ENCODE results near the gene TCF4.

Gene TCF4

GRCh38 chr18:55588111-55588869 lies at the start of gene TCF4:
Gene TCF4 (minus strand): TSS chr18:55588192. CDS start chr18:55587116, 1,076 bp downstream.
- DNase-seq (ENCODE audit: extremely low read depth in 1 of 2, low read depth in 1 of 2): no peak

GRCh38 chr18:55637204-55637603 lies 49.2 kb upstream of the TCF4 start:
- no peak for DNase-seq (ENCODE audit: extremely low read depth in 1 of 2, low read depth in 1 of 2)

- DNase-seq (ENCODE audit: extremely low read depth in 1 of 2, low read depth in 1 of 2): no peak
Observed at GRCh38 chr18:55635439-55635838, 47.4 kb upstream of the TCF4 start.

- no peak for DNase-seq (ENCODE audit: extremely low read depth in 1 of 2, low read depth in 1 of 2)
Observed at GRCh38 chr18:55634545-55634944, 46.6 kb upstream of the TCF4 start.

- no peak for DNase-seq (ENCODE audit: extremely low read depth in 1 of 2, low read depth in 1 of 2)
Observed at GRCh38 chr18:55633032-55633431, 45.0 kb upstream of the TCF4 start.

GRCh38 chr18:55629133-55629532 lies 41.1 kb upstream of the TCF4 start:
- DNase-seq (ENCODE audit: extremely low read depth in 1 of 2, low read depth in 1 of 2): no peak

- no peak for DNase-seq (ENCODE audit: extremely low read depth in 1 of 2, low read depth in 1 of 2)
Observed at GRCh38 chr18:55627007-55627406, 39.0 kb upstream of the TCF4 start.

- no peak for DNase-seq (ENCODE audit: extremely low read depth in 1 of 2, low read depth in 1 of 2)
Observed at GRCh38 chr18:55625901-55626300, 37.9 kb upstream of the TCF4 start.

GRCh38 chr18:55623626-55624025 lies 35.6 kb upstream of the TCF4 start:
- DNase-seq (ENCODE audit: extremely low read depth in 1 of 2, low read depth in 1 of 2): no peak

GRCh38 chr18:55610506-55610905 lies 22.5 kb upstream of the TCF4 start:
- no peak for DNase-seq (ENCODE audit: extremely low read depth in 1 of 2, low read depth in 1 of 2)

GRCh38 chr18:55609160-55609825 lies 21.3 kb upstream of the TCF4 start:
- no peak for DNase-seq (ENCODE audit: extremely low read depth in 1 of 2, low read depth in 1 of 2)

- DNase-seq (ENCODE audit: extremely low read depth in 1 of 2, low read depth in 1 of 2): no peak
Observed at GRCh38 chr18:55608497-55608896, 20.5 kb upstream of the TCF4 start.

- no peak for DNase-seq (ENCODE audit: extremely low read depth in 1 of 2, low read depth in 1 of 2)
Observed at GRCh38 chr18:55607773-55608172, 19.8 kb upstream of the TCF4 start.

- DNase-seq (ENCODE audit: extremely low read depth in 1 of 2, low read depth in 1 of 2): no peak
Observed at GRCh38 chr18:55605733-55606338, 17.8 kb upstream of the TCF4 start.

GRCh38 chr18:55603775-55604174 lies 15.8 kb upstream of the TCF4 start:
- DNase-seq (ENCODE audit: extremely low read depth in 1 of 2, low read depth in 1 of 2): no peak

- DNase-seq (ENCODE audit: extremely low read depth in 1 of 2, low read depth in 1 of 2): no peak
Observed at GRCh38 chr18:55593888-55594287, 5.9 kb upstream of the TCF4 start.

- DNase-seq (ENCODE audit: extremely low read depth in 1 of 2, low read depth in 1 of 2): no peak
Observed at GRCh38 chr18:55592572-55592971, 4.6 kb upstream of the TCF4 start.

- DNase-seq (ENCODE audit: extremely low read depth in 1 of 2, low read depth in 1 of 2): no peak
Observed at GRCh38 chr18:55592106-55592505, 4.1 kb upstream of the TCF4 start.

GRCh38 chr18:55589625-55590291 lies 1.8 kb upstream of the TCF4 start:
- peak; percentile 44 to 60 for DNase-seq (ENCODE audit: extremely low read depth in 1 of 2, low read depth in 1 of 2)

- no peak for DNase-seq (ENCODE audit: extremely low read depth in 1 of 2, low read depth in 1 of 2)
Observed at GRCh38 chr18:55588870-55589595, 1.0 kb upstream of the TCF4 start.
